Measurements from ENCODE around the gene XAGE3. TPM values are rescaled to one million over a fixed set of nuclear protein-coding genes. Genes with fewer than 3 reads are reported as not detected.

Gene XAGE3
- total RNA-seq, 1 donor from 2014 or later = not detected

- Mint-ChIP-seq H3K36me3 (ENCODE audit: low read depth, unreplicated experiment) (no peaks in the 10 kb centered on the region), H3K9me3 (ENCODE audit: unreplicated experiment) (no peaks in the 10 kb centered on the region), H3K27ac (ENCODE audit: unreplicated experiment) (no peak overlapping the region), H3K4me1 (ENCODE audit: unreplicated experiment) (no peaks in the 10 kb centered on the region), H3K27me3 (ENCODE audit: unreplicated experiment) (no peaks in the 10 kb centered on the region), H3K4me3 (ENCODE audit: unreplicated experiment) (no peak overlapping the region)
- no peak for TF ChIP-seq CTCF (IDR thresholded peaks at IDR 0.05; ENCODE audit: unreplicated experiment)
- no peak for DNase-seq (ENCODE audit: low spot score)
These were observed 43.3 kb downstream of the XAGE3 start for GRCh38 chrX:52824608-52825007.

- no peak overlapping the region for H3K4me3 Mint-ChIP-seq (ENCODE audit: unreplicated experiment)
- no peak overlapping the region for H3K27ac Mint-ChIP-seq (ENCODE audit: unreplicated experiment)
- no peaks in the 10 kb centered on the region for H3K4me1 Mint-ChIP-seq (ENCODE audit: unreplicated experiment)
- H3K27me3 Mint-ChIP-seq (ENCODE audit: unreplicated experiment) = no peaks in the 10 kb centered on the region
- no peaks in the 10 kb centered on the region for H3K9me3 Mint-ChIP-seq (ENCODE audit: unreplicated experiment)
- no peak for DNase-seq (ENCODE audit: low spot score)
- no peaks in the 10 kb centered on the region for H3K36me3 Mint-ChIP-seq (ENCODE audit: low read depth, unreplicated experiment)
- TF ChIP-seq CTCF (IDR thresholded peaks at IDR 0.05; ENCODE audit: unreplicated experiment) = no peak
These were observed 46.7 kb downstream of the XAGE3 start for GRCh38 chrX:52821079-52821760.

- no peak for TF ChIP-seq CTCF (IDR thresholded peaks at IDR 0.05; ENCODE audit: unreplicated experiment)
- H3K9me3 Mint-ChIP-seq (ENCODE audit: unreplicated experiment) = no peaks in the 10 kb centered on the region
- H3K4me1 Mint-ChIP-seq (ENCODE audit: unreplicated experiment) = no peaks in the 10 kb centered on the region
- H3K36me3 Mint-ChIP-seq (ENCODE audit: low read depth, unreplicated experiment) = no peaks in the 10 kb centered on the region
- H3K27me3 Mint-ChIP-seq (ENCODE audit: unreplicated experiment) = no peaks in the 10 kb centered on the region
- DNase-seq (ENCODE audit: low spot score) = no peak
- no peak overlapping the region for H3K4me3 Mint-ChIP-seq (ENCODE audit: unreplicated experiment)
- H3K27ac Mint-ChIP-seq (ENCODE audit: unreplicated experiment) = no peak overlapping the region
These were observed 48.1 kb downstream of the XAGE3 start for GRCh38 chrX:52819788-52820187.

Other genes with a start within 250 kb of the XAGE3 start
- gene SSX7, start 213.2 kb downstream of the XAGE3 start, total RNA-seq (ENCODE audit: unreplicated experiment) = not detected
- not detected for gene SSX2, start 160.9 kb downstream of the XAGE3 start, total RNA-seq (ENCODE audit: unreplicated experiment)
- gene SSX2B, start 116.8 kb downstream of the XAGE3 start, total RNA-seq (ENCODE audit: unreplicated experiment) = not detected
- not detected for gene SPANXN5, start 70.7 kb downstream of the XAGE3 start, total RNA-seq (ENCODE audit: unreplicated experiment)
- gene XAGE5, start 56.8 kb downstream of the XAGE3 start, total RNA-seq (ENCODE audit: unreplicated experiment) = not detected
- gene FAM156B, start 29.2 kb upstream of the XAGE3 start, total RNA-seq (ENCODE audit: unreplicated experiment) = 9.5 TPM
- 18.7 TPM for gene FAM156A, start 90.4 kb upstream of the XAGE3 start, total RNA-seq (ENCODE audit: unreplicated experiment)
- 9.4 TPM for gene GPR173, start 180.7 kb upstream of the XAGE3 start, total RNA-seq (ENCODE audit: unreplicated experiment)
- gene TSPYL2, start 214.3 kb upstream of the XAGE3 start, total RNA-seq (ENCODE audit: unreplicated experiment) = 27.9 TPM
- gene KANTR, start 226.1 kb upstream of the XAGE3 start, total RNA-seq (ENCODE audit: unreplicated experiment) = 10.5 TPM

Data from endothelial cell (in vitro differentiated cells).